GM19397 (cell line): ENCODE data around the gene NOVA2.
A peak's percentile ranks its signal among the peaks of the same experiment; 100 is the strongest.

Source experiments
- ATAC-seq: cut with Tn5 transposase; IDR thresholded peaks from one replicate; pipeline ENCODE4 v1.9.1; 2021; ENCODE audit warnings: mild to moderate bottlenecking, moderate library complexity; ENCODE audit not compliant: unreplicated experiment

Gene NOVA2

DNA sequence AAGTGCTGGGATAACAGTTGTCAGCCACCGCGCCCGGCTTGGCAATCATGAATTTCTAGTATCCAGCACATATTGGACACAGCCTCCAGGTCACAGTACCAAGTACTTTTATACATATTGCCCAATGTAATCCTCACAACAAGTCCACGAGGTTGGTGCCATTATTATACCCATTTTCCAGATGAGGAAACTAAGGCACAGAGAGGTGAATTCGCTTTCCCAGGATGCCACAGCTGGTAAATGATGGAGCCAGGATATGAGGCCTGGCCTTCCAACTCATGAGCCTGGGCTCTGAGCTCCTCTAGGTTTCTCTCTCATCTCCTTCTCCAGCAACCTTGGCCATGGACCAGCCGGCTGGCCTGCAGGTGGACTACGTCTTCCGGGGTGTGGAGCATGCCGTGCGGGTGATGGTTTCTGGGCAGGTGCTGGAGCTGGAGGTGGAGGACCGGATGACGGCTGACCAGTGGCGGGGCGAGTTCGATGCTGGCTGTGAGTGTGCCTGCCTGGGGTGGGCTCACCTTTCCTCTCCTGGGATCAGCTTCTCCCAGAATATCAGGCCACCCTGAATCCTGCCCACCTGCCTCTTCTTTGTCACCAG is 29.1 kb upstream of the NOVA2 start:
- no peak for ATAC-seq

DNA sequence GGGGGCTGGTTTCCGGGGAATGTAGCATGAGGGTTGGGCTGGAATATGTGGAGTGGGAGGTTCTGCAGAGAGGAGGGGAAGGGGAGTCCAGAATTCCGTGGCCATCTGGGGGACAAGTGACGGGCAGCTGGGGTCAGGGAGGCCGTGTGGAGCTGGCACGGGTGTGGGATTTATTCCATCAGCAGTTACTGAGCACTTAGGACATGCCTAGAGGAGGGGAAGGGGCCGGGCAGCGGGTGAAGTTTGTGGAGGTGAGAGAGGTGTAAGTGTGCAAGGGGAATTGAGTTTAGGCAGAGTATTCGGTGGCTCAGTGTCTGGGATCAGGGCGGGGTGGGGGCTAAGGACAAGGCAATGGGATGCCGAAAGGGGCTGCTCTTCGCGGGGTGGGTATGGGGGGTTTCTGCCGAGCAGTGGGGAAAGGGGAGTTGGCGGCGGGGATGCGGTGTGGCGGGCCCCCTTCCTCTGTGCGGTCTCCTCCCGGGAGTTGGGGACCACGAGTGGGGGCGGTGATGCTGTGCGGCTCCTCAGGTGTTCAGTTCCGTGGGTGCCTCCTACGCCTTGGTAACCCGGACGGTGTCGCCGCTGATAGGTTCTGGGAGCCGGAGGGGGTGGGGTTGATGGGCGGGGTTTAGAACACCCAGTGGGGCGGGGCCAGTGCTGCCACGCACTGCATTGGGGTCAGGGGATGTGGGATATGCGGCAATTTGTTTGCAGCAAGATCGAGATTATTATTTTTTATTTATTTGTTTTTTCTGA is 27.0 kb upstream of the NOVA2 start:
- no peak for ATAC-seq

DNA sequence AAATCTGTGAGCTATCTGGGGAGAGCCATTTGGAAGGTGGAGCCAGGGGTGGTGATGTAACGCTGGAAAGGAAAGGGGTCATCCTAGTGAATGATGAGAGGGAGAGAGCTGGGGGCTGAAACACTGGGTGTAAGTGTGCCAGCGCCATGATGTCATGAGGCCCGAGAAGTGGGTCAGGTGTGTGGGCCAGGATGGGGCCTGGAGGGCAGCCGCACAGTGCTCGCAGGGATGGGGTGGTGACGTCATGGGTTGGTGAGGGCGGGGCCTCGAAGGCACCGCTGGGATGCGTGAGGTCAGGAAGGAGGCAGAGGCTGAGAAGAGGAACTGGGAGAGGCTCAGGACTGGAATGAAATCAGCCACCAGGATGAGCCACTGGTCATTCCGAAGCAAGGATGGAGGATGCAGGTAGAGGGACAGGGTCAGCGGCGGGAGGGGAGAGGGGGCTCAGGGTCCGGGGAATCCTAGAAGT is 26.0 kb upstream of the NOVA2 start:
- ATAC-seq, result no peak

GRCh38 chr19:45998834-45999233 is 25.2 kb upstream of the NOVA2 start:
- ATAC-seq, result no peak

GRCh38 chr19:45996933-45997332 is 23.3 kb upstream of the NOVA2 start:
- no peak for ATAC-seq

GRCh38 chr19:45995715-45996385 is 22.2 kb upstream of the NOVA2 start:
- no peak for ATAC-seq

DNA sequence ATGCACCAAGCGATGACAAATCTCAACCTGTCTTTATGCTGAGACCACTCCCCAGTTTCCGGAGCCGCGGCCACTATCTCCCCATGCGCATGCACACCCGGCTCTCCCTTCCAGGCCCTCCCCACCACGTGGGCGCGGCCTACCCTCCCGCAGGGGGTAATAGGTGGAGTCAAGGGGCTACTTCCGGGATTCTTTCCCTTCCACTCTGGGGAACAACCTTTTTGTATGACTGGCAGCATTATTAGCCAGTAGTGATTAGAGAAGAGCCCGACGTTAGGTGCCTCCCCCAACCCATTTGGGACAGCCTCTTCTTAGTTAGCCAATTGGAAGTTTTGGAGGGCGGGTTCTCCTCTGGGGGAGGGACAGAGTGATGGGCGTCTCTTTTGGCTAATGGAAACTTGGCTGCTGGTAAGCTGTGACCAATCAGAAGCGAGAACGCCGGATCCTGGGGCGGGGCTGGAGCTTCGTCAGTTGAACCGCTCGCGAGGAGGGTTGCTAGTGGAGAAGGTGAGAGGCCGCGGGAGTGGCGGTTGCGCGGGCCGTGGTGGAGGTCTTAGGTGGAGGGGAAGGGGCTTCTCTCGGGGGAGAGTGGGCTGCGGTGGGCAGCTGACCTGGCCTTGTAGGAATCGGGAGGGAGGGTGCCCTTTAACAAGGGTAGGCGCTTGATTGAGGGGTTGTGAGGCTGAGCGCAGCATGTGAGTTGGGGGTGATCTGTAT is 21.5 kb upstream of the NOVA2 start, which contains the start of gene CCDC61:
CCDC61 (plus strand) TSS at position 470 of the 717 bp plus-strand sequence. CDS start 7,552 bp downstream, outside the sequence.
- ATAC-seq, result peak; percentile 95

- ATAC-seq, result peak; percentile 3
Observed at GRCh38 chr19:45994456-45994997, 20.9 kb upstream of the NOVA2 start.

- no peak for ATAC-seq
Observed at GRCh38 chr19:45990113-45990728, 16.6 kb upstream of the NOVA2 start.

DNA sequence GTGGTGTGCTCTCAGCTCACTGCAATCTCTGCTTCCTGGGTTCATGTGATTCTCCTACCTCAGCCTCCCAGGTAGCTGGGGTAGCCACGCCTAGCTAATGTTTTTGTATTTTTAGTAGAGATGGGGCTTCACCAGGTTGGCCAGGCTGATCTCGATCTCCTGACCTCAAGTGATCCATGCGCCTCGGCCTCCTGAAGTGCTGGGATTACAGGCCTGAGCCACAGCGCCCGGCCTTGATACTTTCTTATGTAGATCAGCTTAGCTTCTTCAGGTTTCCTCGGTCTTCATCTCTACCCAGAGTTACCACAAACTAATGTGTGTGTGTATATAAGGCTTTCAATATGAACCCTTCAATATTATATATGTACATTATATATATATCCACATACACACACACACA is 11.7 kb upstream of the NOVA2 start:
- no peak for ATAC-seq

- ATAC-seq, result no peak
Observed at GRCh38 chr19:45981350-45981749, 7.7 kb upstream of the NOVA2 start.

DNA sequence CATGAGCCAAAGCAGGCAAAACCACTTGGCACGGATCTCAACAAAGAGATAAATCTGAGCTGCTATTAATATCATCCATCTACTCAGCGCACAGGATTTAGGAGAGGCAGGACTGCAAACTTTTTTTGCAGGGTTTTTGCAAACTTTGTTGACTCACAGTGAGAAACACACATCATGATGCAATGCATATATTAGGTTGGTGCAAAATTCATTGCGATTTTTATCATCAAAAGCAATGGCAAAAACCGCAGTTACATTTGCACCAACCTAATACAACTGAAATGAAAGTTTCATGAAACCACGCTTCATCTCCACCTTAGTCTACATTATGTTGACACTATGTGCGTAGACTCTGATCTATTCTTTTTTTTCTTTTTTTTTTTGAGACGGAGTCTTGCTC is 4.5 kb upstream of the NOVA2 start:
- ATAC-seq, result no peak

GRCh38 chr19:45976178-45976577 is 2.5 kb upstream of the NOVA2 start:
- no peak for ATAC-seq

DNA sequence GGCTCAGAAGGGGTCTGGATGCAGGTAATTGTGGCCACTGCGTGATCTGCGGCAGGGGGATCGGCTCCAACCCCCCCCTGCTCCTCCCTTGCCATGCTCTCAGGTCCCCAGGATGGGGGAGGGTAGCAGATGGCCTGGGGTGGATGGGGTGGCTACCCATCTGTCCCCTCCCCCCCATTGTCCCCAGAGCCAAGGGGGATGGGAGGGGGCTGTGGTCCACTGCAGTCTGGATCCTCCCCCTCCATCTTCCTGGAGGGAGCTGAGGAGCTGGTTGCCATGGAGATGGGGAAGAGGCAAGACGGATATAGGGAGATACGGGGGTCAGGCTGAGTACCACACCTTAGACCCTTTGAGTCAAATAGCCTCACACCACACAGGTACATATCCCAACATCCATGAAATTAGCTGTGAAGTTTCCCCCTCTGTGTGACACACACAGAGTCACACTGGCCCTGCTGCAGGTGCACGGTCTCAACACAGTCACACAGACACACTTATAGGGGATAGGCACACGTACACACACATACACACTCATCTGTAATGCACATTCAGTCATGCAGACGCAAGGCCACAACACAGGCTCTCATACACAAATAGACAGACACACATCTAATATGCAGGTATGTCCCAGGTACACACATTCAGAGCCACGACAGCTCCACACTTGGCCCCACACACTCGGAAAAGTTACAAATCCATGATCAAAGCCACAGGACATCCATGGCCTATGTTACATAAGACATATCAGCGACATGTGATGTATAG is 1.8 kb upstream of the NOVA2 start:
- ATAC-seq, result no peak

DNA sequence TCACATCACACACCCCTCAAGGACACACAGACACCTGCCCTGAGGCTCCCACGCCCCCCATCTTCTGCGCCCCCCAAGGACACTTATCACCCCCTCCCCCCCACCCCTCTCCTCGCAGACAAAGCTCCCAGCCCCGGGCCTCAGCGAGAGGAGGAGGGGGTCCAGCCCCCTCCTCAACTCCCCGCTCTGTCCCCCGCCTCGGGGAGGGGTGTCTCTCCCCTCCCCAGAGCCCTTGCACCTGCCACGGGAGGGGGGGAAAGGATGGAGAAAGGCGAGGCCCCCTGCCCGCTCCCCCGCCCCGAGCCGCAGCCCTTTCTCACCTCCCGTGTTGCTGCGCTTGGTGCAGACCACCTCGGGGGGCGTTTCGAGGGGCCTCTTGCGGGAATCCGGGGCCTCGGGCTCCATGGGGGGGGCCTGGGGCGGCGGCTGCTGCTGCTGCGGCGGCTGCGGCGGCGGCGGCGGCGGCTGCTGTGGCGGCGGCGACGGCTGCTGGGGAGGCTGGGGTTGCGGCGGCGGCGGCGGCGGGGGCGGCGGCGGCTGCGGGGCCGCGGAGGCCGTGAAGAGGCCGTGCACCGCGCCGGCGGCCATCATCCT is 621 bp downstream of the NOVA2 start:
- ATAC-seq, result no peak

- ATAC-seq, result no peak
Observed at GRCh38 chr19:45972081-45972946, 1.4 kb downstream of the NOVA2 start.

GRCh38 chr19:45971260-45971902 is 2.3 kb downstream of the NOVA2 start:
- no peak for ATAC-seq

DNA sequence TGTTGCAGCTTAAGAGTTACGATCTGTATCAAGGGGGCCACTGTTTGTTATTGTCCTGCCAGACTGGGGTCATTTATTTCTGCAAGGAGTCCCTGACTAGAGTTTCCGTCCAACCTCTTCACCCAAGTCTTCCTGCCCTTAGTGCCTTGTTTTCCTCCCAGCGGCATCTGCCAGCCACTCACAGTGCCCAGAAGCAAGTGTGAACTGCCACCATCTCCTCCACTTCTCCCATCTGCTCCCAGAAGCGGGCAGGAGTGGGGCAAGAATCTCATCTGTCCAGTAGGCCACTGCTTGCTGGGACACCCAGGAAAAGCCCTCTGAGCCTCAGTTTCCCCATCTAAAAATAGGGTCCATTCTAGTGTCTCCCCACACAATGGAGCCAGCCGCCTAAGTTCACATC is 4.0 kb downstream of the NOVA2 start:
- no peak for ATAC-seq
